Fibroblast of the aortic adventitia (primary cell): ENCODE results near the gene OTOGL. TPM values are rescaled to one million over a fixed set of nuclear protein-coding genes. Genes with fewer than 3 reads are reported as not detected.

Experiments
- DNase-seq: peaks from one replicate; pipeline ENCODE4 v3.0.0-alpha.2; 2010; ENCODE audit warnings: low read depth
- H3K4me3 ChIP-seq: 2 replicates; pipeline ENCODE4 v1.5.1; 2011; ENCODE audit warnings: low read depth, mild to moderate bottlenecking, control low read depth, low read length, moderate library complexity
- total RNA-seq: library from RNA; depleted of rRNA; stranded (reverse); fragments of >200 nt; gene quantifications from 2 replicates; pipeline ENCODE4 v1.2.3, GENCODE V29; 2012; ENCODE audit warnings: low replicate concordance
- TF ChIP-seq, protein P1 (sequence below): IDR thresholded peaks from 2 replicates; pipeline ENCODE4 v1.5.1; 2011; ENCODE audit warnings: mild to moderate bottlenecking, low read length, control low read depth, inconsistent platforms; ENCODE audit not compliant: insufficient read depth

Gene OTOGL
- total RNA-seq, 1 donor = 0.27 TPM

DNA sequence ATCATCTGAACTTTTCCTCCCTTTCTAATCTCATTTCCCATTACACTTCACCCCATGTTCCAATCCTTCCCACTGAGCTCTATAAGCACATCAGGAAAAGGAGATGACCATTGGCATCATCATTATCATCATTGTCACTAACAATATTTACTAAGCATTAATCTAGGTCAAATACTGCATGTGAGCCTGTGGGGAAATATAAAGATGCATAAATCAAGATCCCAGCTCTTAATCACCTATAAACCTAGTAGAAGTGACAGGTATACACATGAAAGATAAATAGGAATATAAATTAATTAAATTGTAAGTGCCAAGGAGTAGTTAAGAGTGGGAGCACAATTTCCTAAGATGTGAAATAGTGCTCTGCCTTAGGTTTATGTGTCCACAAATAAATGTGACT, 100.6 kb downstream of the OTOGL start:
- DNase-seq = no peak
- no peak overlapping the region for H3K4me3 ChIP-seq
- TF ChIP-seq, protein P1, sequence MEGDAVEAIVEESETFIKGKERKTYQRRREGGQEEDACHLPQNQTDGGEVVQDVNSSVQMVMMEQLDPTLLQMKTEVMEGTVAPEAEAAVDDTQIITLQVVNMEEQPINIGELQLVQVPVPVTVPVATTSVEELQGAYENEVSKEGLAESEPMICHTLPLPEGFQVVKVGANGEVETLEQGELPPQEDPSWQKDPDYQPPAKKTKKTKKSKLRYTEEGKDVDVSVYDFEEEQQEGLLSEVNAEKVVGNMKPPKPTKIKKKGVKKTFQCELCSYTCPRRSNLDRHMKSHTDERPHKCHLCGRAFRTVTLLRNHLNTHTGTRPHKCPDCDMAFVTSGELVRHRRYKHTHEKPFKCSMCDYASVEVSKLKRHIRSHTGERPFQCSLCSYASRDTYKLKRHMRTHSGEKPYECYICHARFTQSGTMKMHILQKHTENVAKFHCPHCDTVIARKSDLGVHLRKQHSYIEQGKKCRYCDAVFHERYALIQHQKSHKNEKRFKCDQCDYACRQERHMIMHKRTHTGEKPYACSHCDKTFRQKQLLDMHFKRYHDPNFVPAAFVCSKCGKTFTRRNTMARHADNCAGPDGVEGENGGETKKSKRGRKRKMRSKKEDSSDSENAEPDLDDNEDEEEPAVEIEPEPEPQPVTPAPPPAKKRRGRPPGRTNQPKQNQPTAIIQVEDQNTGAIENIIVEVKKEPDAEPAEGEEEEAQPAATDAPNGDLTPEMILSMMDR = no peak

DNA sequence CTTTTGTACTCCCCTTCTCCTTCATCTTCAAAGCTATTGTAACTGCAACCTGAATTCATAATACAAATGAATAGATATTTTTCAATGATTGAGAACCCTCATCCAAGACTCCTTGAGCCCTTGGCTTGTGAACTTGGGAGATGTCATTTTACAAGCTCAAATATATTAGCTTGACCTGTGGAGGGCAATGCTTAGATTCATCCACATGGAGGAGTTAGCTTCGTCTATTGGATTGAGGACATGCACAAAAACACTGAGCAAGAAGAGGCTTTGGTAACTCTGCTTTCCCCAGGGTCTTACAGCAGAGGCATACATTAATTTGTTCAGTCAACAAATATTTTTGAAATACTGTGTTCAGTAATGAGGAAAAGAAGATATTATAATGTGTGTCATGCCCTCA, 101.1 kb downstream of the OTOGL start:
- no peak for DNase-seq
- H3K4me3 ChIP-seq = no peak overlapping the region
- TF ChIP-seq, protein P1 = no peak

DNA sequence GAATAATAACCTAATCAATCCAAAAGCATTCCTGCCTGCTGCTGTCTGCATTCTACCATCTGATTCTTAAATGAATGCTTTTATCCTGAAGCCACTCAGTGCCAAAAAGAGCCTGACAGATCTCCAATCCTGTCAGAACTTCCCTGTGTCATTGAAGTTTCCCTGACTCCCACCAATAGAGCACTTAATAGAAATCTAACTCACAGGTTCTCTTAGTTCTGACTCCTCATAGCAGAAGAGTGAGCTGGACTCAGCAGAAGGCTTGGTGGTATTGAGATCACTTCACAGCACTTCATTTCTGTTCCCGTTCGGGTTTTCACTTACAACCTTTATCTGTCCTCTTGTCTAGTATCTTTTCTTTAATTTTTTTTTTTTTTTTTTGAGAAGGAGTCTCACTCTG, 102.6 kb downstream of the OTOGL start:
- TF ChIP-seq, protein P1 = no peak
- no peak overlapping the region for H3K4me3 ChIP-seq
- DNase-seq = no peak

DNA sequence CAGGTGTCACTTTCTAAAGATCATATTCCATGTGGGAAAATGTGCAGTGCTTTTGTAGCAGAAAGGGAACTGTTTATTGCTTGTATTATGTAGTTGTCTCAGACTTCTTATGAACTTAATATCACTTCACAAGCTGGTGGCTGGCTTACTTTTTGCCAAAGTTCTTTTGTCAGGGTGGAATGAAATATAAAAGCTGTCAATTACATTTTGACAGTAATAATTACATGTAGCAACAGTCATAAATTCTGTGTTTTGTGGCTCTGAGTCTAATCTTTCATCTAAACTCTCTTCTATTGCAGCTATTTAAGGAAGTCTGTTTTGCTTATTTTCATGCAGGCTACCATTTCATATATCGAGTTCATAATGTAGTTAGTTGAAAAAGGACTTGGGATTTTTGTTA, 106.6 kb downstream of the OTOGL start:
- no peak for DNase-seq
- H3K4me3 ChIP-seq = no peak overlapping the region
- TF ChIP-seq, protein P1 = no peak

DNA sequence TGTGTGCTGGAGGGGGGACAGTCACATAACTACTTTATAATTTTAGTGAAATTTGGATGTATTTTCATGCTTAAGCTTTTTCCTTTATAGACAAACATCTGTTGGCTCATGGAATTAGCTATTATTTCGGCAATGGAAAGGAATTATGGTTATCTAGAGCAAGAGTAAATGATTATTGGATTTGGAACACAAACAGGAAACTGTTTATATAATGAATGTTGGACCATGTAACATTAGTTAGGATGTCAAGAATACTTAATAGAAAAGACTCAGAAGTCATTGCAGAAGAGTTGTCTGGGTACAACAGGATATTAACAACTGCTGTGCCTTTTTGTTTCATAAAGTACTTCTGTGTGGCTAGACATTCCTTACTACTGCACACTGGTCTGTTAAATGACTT, 108.7 kb downstream of the OTOGL start:
- no peak overlapping the region for H3K4me3 ChIP-seq
- no peak for DNase-seq
- TF ChIP-seq, protein P1 = no peak

DNA sequence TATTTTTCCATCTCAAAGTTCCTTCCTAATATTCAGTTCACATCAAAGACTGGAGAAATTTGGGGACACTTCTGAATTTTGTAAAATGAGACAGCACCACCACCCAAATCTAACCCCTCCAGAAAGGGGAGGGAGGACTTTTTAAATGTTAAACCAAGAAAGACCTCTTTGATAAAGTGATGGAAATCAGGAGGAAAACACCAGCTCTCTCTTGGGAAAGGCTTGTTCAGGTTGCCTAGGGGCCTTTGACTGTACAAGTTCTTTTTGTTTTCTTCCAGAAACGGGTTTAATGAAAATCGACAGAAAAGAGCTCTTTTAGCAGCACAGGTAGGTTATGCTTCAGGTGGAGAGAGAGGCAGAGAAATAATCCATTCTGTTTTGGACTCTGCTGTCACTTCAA, 112.3 kb downstream of the OTOGL start:
- TF ChIP-seq, protein P1 = no peak
- H3K4me3 ChIP-seq = no peak overlapping the region
- no peak for DNase-seq

DNA sequence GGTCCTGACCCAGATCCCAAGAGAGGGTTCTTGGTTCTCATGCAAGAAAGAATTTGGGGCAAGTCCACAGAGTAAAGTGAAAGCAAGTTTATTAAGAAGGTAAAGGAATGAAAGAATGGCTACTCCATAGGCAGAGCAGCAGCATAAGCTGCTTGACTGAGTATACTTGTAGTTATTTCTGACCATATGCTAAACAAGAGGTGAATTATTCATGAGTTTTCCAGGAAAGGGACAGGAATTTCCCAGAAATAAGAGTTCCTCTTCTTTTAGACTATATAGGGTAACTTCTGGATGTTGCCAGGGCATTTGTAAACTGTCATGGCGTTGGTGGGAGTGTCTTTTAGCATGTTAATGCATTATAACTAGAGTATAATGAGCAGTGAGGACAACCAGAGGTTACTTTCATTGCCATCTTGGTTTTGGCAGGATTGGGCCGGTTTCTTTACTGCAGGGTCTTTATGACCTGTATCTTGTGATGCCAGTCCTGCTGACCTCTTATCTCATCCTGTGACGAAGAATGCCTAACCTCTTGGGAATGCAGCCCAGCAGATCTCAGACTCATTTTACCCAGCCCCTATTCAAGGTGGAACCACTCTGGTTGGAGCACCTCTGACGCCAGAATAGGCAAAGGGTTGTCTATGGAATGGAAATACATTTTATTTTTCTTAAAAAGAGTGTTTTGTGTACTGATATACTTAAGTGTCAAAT, 113.8 kb downstream of the OTOGL start:
- H3K4me3 ChIP-seq = no peak overlapping the region
- TF ChIP-seq, protein P1 = no peak
- DNase-seq = no peak
